ENCODE data around the gene CNKSR3.

DNA sequence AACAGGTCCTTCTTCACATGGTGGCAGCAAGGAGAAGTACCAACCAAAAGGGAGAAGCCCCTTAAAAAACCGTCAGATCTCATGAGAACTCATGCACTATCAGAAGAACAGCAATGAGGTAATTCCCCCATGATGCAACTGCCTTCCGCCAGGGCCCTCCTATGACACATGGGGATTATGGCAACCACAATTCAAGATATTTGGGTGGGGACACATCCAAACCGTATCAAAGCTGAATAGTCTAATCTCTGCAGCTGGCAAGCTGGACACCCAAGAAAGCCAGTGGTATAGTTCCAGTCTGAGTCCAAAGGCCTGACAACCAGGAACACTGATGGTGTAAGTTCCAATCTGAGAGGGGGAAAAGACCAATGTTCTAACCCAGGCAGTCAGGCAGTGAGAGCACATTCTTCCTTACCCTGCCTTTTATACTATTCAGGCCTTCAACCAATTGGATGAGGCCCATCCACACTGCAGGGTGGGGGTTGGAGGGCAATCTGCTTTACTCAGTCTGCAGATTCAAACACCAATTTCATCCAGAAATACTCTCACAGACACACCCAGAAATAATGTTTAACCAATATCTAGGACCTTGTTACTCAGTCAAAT is 17.9 kb upstream of the CNKSR3 start:
- no peak for TF ChIP-seq POLR2A (IDR thresholded peaks at IDR 0.05)
- TF ChIP-seq, protein P1, sequence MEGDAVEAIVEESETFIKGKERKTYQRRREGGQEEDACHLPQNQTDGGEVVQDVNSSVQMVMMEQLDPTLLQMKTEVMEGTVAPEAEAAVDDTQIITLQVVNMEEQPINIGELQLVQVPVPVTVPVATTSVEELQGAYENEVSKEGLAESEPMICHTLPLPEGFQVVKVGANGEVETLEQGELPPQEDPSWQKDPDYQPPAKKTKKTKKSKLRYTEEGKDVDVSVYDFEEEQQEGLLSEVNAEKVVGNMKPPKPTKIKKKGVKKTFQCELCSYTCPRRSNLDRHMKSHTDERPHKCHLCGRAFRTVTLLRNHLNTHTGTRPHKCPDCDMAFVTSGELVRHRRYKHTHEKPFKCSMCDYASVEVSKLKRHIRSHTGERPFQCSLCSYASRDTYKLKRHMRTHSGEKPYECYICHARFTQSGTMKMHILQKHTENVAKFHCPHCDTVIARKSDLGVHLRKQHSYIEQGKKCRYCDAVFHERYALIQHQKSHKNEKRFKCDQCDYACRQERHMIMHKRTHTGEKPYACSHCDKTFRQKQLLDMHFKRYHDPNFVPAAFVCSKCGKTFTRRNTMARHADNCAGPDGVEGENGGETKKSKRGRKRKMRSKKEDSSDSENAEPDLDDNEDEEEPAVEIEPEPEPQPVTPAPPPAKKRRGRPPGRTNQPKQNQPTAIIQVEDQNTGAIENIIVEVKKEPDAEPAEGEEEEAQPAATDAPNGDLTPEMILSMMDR (IDR thresholded peaks at IDR 0.05), result no peak
